Suprapubic skin (tissue), 4 donors: Measurements from ENCODE around the gene PHLDB2. TPM values are rescaled to one million over a fixed set of nuclear protein-coding genes. Genes with fewer than 3 reads are reported as not detected.

Source experiments
- DNase-seq, 2 donors: peaks; one replicate each; pipeline ENCODE4 v3.0.0-alpha.2; 2019; ENCODE audit warnings: low spot score in 2 of 2
- H3K27ac ChIP-seq: fragments of 200-600 bp; sonication (generic); one replicate; pipeline ENCODE4 v1.5.1; 2019
- H3K27me3 ChIP-seq: fragments of 200-600 bp; sonication (generic); one replicate; pipeline ENCODE4 v1.5.1; 2019
- H3K36me3 ChIP-seq: fragments of 200-600 bp; sonication (generic); one replicate; pipeline ENCODE4 v1.5.1; 2019
- H3K4me1 ChIP-seq: fragments of 200-600 bp; sonication (generic); one replicate; pipeline ENCODE4 v1.5.1; 2019
- H3K4me3 ChIP-seq: fragments of 200-600 bp; sonication (generic); one replicate; pipeline ENCODE4 v1.5.1; 2019; ENCODE audit warnings: mild to moderate bottlenecking
- H3K9me3 ChIP-seq: fragments of 200-600 bp; sonication (generic); one replicate; pipeline ENCODE4 v1.5.1; 2019
- EP300 ChIP-seq: sonication (generic); formaldehyde crosslinking; IDR thresholded peaks from one replicate; pipeline ENCODE4 v1.6.1; 2017; ENCODE audit warnings: antibody characterized with exemption
- POLR2A ChIP-seq, 2 donors: fragments of 450-650 bp; IDR thresholded peaks; one replicate each; pipeline ENCODE4 v1.6.1; 2017; ENCODE audit warnings: antibody characterized with exemption in 2 of 2, mild to moderate bottlenecking in 2 of 2, moderate library complexity in 2 of 2
- POLR2AphosphoS5 ChIP-seq, 3 donors: sonication (generic); formaldehyde crosslinking; IDR thresholded peaks; one replicate each; pipeline ENCODE4 v1.6.1; 2017; ENCODE audit warnings: antibody characterized with exemption in 3 of 3
- WGBS: methylation state at CpG from one replicate; pipeline ENCODE4 v1.1.5; 2018; 5-methylcytosine and 5-hydroxymethylcytosine counted together
- total RNA-seq, 4 donors: library from RNA; depleted of rRNA; stranded (reverse); fragments of >200 nt; gene quantifications; one replicate each; pipeline ENCODE4 v1.1.0, GENCODE V29; 2016
- TF ChIP-seq, protein P1 (sequence below), 2 donors: fragments of 200-600 bp in 1 of 2; fragments of 450-650 bp in 1 of 2; sonication (generic) in 1 of 2; IDR thresholded peaks; one replicate each; pipeline ENCODE4 v1.5.1; 2016 to 2019; ENCODE audit warnings: antibody characterized with exemption in 2 of 2, mild to moderate bottlenecking in 1 of 2, moderate library complexity in 1 of 2

The PHLDB2 gene
- total RNA-seq, 4 donors from 2014 or later: 39.8 to 107 (median 60.7) TPM

DNA sequence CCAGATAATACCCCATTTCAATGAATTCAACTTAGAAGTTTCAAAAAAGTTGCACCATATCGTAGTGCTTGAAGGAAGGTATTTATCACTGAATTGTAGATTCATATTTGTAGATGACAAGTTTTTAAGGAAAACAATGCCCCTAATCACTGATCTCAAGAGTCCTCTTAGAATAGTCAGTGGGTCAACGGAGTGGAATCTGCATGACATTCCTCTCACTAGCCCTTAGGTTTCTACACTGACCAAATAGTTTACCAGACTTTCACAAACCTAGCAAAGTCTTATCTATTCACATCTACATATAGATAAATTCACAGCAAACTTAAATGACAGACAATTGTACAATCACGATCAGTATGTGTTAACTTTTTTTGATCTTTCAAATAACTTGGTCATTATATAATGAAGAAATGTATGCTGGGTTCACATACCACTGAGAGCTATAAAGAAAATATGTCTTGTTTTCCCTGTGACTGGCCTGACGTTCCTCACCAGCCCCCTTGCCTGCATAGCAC lies 35.7 kb upstream of the PHLDB2 start:
- Histone ChIP-seq H3K27me3 (no peaks in the 10 kb centered on the region), H3K4me3 (no peak overlapping the region), H3K9me3 (no peaks in the 10 kb centered on the region), H3K4me1 (no peaks in the 10 kb centered on the region), H3K36me3 (no peaks in the 10 kb centered on the region), H3K27ac (no peak overlapping the region)
- WGBS: 91% methylated on average over 4 of the region's 4 CpGs
- TF ChIP-seq, protein P1, sequence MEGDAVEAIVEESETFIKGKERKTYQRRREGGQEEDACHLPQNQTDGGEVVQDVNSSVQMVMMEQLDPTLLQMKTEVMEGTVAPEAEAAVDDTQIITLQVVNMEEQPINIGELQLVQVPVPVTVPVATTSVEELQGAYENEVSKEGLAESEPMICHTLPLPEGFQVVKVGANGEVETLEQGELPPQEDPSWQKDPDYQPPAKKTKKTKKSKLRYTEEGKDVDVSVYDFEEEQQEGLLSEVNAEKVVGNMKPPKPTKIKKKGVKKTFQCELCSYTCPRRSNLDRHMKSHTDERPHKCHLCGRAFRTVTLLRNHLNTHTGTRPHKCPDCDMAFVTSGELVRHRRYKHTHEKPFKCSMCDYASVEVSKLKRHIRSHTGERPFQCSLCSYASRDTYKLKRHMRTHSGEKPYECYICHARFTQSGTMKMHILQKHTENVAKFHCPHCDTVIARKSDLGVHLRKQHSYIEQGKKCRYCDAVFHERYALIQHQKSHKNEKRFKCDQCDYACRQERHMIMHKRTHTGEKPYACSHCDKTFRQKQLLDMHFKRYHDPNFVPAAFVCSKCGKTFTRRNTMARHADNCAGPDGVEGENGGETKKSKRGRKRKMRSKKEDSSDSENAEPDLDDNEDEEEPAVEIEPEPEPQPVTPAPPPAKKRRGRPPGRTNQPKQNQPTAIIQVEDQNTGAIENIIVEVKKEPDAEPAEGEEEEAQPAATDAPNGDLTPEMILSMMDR (IDR thresholded peaks at IDR 0.05): no peak
- no peak for TF ChIP-seq POLR2AphosphoS5 (IDR thresholded peaks at IDR 0.05)
- TF ChIP-seq EP300: no peak
- TF ChIP-seq POLR2A (IDR thresholded peaks at IDR 0.05): no peak
- no peak for DNase-seq

DNA sequence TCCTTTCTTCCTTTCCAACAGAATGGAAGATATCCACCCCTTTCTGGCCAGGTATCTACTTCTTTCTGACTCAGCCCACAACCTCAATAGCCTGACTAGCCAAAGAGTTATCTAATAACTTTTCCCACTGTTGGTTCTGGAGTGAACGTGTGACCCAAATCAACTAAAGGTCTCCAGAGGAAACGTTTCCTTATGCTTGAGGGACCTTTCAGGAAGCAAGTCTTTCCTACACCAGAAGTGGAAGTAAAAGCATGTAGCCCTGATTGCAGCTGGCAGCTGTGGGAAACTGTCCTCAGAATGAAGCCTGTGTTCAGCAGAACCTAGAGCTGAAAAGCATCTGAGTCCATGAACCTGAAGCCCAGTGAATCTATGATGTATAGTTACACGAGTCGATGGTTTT lies 34.7 kb upstream of the PHLDB2 start:
- H3K27ac ChIP-seq: no peak overlapping the region

DNA sequence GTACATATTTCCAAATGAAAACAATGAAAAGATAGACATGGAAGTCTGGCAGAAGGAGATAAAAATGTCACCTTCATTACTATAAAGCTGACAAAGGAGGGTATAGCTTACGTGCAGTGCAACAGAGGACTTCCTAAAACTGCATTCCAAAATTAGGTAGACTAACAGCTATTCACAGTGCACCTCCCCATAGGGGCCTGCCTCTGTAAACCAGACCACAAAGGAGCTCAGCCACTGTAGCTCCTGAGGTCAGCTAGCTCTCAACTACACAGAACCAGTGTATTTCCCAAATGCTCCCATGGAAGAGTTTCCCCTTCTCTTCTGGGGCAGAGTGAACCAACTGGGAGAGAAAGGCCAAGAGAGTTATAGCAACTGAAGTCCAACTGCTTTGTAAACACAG lies 31.2 kb upstream of the PHLDB2 start:
- no peak overlapping the region for H3K4me3 ChIP-seq
- H3K36me3 ChIP-seq: no peaks in the 10 kb centered on the region
- H3K9me3 ChIP-seq: no peaks in the 10 kb centered on the region
- TF ChIP-seq POLR2AphosphoS5 (IDR thresholded peaks at IDR 0.05) (no peak), POLR2A (IDR thresholded peaks at IDR 0.05) (no peak), EP300 (no peak)
- TF ChIP-seq, protein P1 (IDR thresholded peaks at IDR 0.05): no peak
- H3K27ac ChIP-seq: no peak overlapping the region
- H3K27me3 ChIP-seq: no peaks in the 10 kb centered on the region
- no peak for DNase-seq
- no peaks in the 10 kb centered on the region for H3K4me1 ChIP-seq
- WGBS: 100% methylated on average over 1 of the region's 1 CpG

More for the DNA sequence above, 34.7 kb upstream of the PHLDB2 start:
- no peaks in the 10 kb centered on the region for H3K4me1 ChIP-seq
- no peaks in the 10 kb centered on the region for H3K27me3 ChIP-seq
- no peaks in the 10 kb centered on the region for H3K36me3 ChIP-seq
- no peaks in the 10 kb centered on the region for H3K9me3 ChIP-seq
- DNase-seq: no peak
- TF ChIP-seq POLR2AphosphoS5 (IDR thresholded peaks at IDR 0.05) (no peak), EP300 (no peak), POLR2A (IDR thresholded peaks at IDR 0.05) (no peak)
- TF ChIP-seq, protein P1 (IDR thresholded peaks at IDR 0.05): no peak
- H3K4me3 ChIP-seq: no peak overlapping the region
- WGBS: 75% methylated on average over 4 of the region's 4 CpGs

DNA sequence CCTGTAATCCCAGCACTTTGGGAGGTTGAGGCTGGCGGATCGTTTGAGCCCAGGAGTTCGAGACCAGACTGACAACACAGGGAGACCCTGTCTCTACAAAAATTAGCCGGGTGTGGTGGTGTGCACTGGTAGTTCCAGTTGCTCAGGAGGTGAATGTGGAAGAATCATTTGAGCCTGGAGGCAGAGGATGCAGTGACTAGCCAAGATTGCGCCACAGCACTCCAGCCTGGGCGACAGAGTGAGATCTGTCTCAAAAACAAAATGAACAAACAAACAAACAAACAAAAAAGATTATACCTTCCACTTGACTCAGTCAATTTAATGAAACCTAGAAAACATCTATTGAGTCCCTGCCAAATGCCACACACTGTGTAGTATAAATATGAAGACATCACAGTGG lies 30.5 kb upstream of the PHLDB2 start:
- no peaks in the 10 kb centered on the region for H3K9me3 ChIP-seq
- no peaks in the 10 kb centered on the region for H3K4me1 ChIP-seq
- H3K27me3 ChIP-seq: no peaks in the 10 kb centered on the region
- TF ChIP-seq EP300 (no peak), POLR2AphosphoS5 (IDR thresholded peaks at IDR 0.05) (no peak), POLR2A (IDR thresholded peaks at IDR 0.05) (no peak)
- TF ChIP-seq, protein P1 (IDR thresholded peaks at IDR 0.05): no peak
- no peaks in the 10 kb centered on the region for H3K36me3 ChIP-seq
- WGBS: 91% methylated on average over 6 of the region's 6 CpGs
- H3K27ac ChIP-seq: no peak overlapping the region
- H3K4me3 ChIP-seq: no peak overlapping the region
- no peak for DNase-seq

DNA sequence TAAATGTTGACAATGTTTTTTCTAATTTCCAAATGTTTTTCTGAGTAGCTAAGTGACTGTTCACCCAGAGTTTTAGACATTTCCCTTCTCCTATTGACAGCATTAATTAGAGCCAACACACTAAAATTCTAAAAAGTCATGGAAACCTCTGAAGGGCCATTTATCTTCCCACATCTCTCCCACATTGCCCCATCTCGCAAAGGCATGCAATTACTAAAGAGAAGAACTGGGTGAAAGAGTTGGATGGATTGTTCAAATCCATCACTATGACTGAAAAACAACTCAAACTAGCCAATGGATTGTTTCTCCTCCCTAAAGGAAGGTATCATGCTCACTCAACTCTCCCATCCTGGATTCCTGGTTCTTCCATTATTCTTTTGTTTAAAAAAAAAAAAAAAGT lies 30.0 kb upstream of the PHLDB2 start:
- TF ChIP-seq, protein P1 (IDR thresholded peaks at IDR 0.05): no peak
- TF ChIP-seq POLR2AphosphoS5 (IDR thresholded peaks at IDR 0.05): no peak
- no peak for TF ChIP-seq POLR2A (IDR thresholded peaks at IDR 0.05)
- TF ChIP-seq EP300: no peak
- WGBS: 97% methylated on average over 1 of the region's 1 CpG
- no peaks in the 10 kb centered on the region for H3K9me3 ChIP-seq

More for the DNA sequence above, 30.0 kb upstream of the PHLDB2 start:
- H3K4me3 ChIP-seq: no peak overlapping the region
- no peaks in the 10 kb centered on the region for H3K27me3 ChIP-seq
- H3K36me3 ChIP-seq: no peaks in the 10 kb centered on the region
- no peaks in the 10 kb centered on the region for H3K4me1 ChIP-seq
- DNase-seq: no peak
- no peak overlapping the region for H3K27ac ChIP-seq
